Effector memory CD4-positive, alpha-beta T cell (primary cell): ENCODE measurements around the gene ID1.
"Not testable (repeated sequence)": the region's sequence is repeated elsewhere in the genome, so short reads cannot be mapped to it uniquely, and the experiment has no call there.

Source experiments
- DNase-seq, 3 donors: peaks; one replicate each; pipeline ENCODE4 v3.0.0-alpha.2; 2020
- H3K27ac ChIP-seq: 2 replicates; pipeline ENCODE4 v1.7.0; 2013; ENCODE audit warnings: mild to moderate bottlenecking, low read length, moderate library complexity; ENCODE audit not compliant: insufficient read depth, poor library complexity, severe bottlenecking
- H3K27me3 ChIP-seq: replicated peaks from 2 replicates; pipeline ENCODE4 v1.7.0; 2013; ENCODE audit warnings: mild to moderate bottlenecking, low read length; ENCODE audit not compliant: insufficient read depth, control insufficient read depth, poor library complexity, severe bottlenecking
- H3K36me3 ChIP-seq: 2 replicates; pipeline ENCODE4 v1.7.0; 2013; ENCODE audit warnings: mild to moderate bottlenecking, low read length, moderate library complexity; ENCODE audit not compliant: control insufficient read depth, insufficient read depth
- H3K4me1 ChIP-seq: 2 replicates; pipeline ENCODE4 v1.7.0; 2013; ENCODE audit warnings: low read length, mild to moderate bottlenecking; ENCODE audit not compliant: control insufficient read depth, insufficient read depth, poor library complexity, severe bottlenecking
- H3K4me3 ChIP-seq: 2 replicates; pipeline ENCODE4 v1.7.0; 2013; ENCODE audit warnings: low read length, low read depth, mild to moderate bottlenecking; ENCODE audit not compliant: insufficient read depth, poor library complexity, severe bottlenecking
- H3K9me3 ChIP-seq: 2 replicates; pipeline ENCODE4 v1.7.0; 2013; ENCODE audit warnings: mild to moderate bottlenecking, low read length, moderate library complexity; ENCODE audit not compliant: control insufficient read depth

Gene ID1

GRCh38 chr20:31573555-31574321 is 31.4 kb upstream of the ID1 start:
- H3K27ac ChIP-seq = peak overlapping the region; percentile 8

GRCh38 chr20:31574986-31575385 is 30.1 kb upstream of the ID1 start:
- H3K4me1 ChIP-seq = peaks cover 15% of the 10 kb centered on the region
- not testable (repeated sequence) for DNase-seq

More at GRCh38 chr20:31573555-31574321, 31.4 kb upstream of the ID1 start:
- Histone ChIP-seq H3K36me3 (peaks cover 6% of the 10 kb centered on the region), H3K4me3 (peak overlapping the region; percentile 60), H3K27me3 (no peaks in the 10 kb centered on the region), H3K4me1 (peaks cover 15% of the 10 kb centered on the region), H3K9me3 (no peaks in the 10 kb centered on the region)
- DNase-seq = no peak

GRCh38 chr20:31576751-31577150 is 28.3 kb upstream of the ID1 start:
- Histone ChIP-seq H3K9me3 (no peaks in the 10 kb centered on the region), H3K4me3 (no peak overlapping the region), H3K4me1 (peaks cover 15% of the 10 kb centered on the region), H3K27ac (no peak overlapping the region), H3K27me3 (no peaks in the 10 kb centered on the region), H3K36me3 (no peaks in the 10 kb centered on the region)
- DNase-seq = no peak

More at GRCh38 chr20:31574986-31575385, 30.1 kb upstream of the ID1 start:
- not testable (repeated sequence) for H3K27ac ChIP-seq, H3K9me3 ChIP-seq, H3K36me3 ChIP-seq, H3K27me3 ChIP-seq, H3K4me3 ChIP-seq

GRCh38 chr20:31577194-31577593 is 27.9 kb upstream of the ID1 start:
- Histone ChIP-seq H3K4me3 (no peak overlapping the region), H3K9me3 (no peaks in the 10 kb centered on the region), H3K27ac (no peak overlapping the region), H3K36me3 (no peaks in the 10 kb centered on the region), H3K4me1 (peaks cover 14% of the 10 kb centered on the region), H3K27me3 (no peaks in the 10 kb centered on the region)
- DNase-seq = no peak

- no peaks in the 10 kb centered on the region for H3K9me3 ChIP-seq
- H3K27ac ChIP-seq = no peak overlapping the region
- no peak overlapping the region for H3K4me3 ChIP-seq
- H3K27me3 ChIP-seq = no peaks in the 10 kb centered on the region
- no peak for DNase-seq
- H3K36me3 ChIP-seq = no peaks in the 10 kb centered on the region
- peaks cover 3% of the 10 kb centered on the region for H3K4me1 ChIP-seq
Observed at GRCh38 chr20:31578448-31579138, 26.5 kb upstream of the ID1 start.

- Histone ChIP-seq H3K27ac (no peak overlapping the region), H3K9me3 (no peaks in the 10 kb centered on the region), H3K36me3 (no peaks in the 10 kb centered on the region), H3K4me1 (no peaks in the 10 kb centered on the region), H3K4me3 (no peak overlapping the region), H3K27me3 (no peaks in the 10 kb centered on the region)
- no peak for DNase-seq
Observed at GRCh38 chr20:31579245-31579644, 25.8 kb upstream of the ID1 start.

GRCh38 chr20:31579941-31580651 is 25.0 kb upstream of the ID1 start:
- not testable (repeated sequence) for H3K4me3 ChIP-seq, H3K36me3 ChIP-seq, H3K27me3 ChIP-seq, DNase-seq, H3K4me1 ChIP-seq, H3K9me3 ChIP-seq, H3K27ac ChIP-seq

GRCh38 chr20:31580706-31581105 is 24.4 kb upstream of the ID1 start:
- Histone ChIP-seq H3K27ac (no peak overlapping the region), H3K9me3 (no peaks in the 10 kb centered on the region), H3K27me3 (no peaks in the 10 kb centered on the region), H3K36me3 (no peaks in the 10 kb centered on the region), H3K4me3 (no peak overlapping the region), H3K4me1 (no peaks in the 10 kb centered on the region)
- DNase-seq = no peak

- Histone ChIP-seq H3K4me3 (no peak overlapping the region), H3K27me3 (no peaks in the 10 kb centered on the region), H3K27ac (no peak overlapping the region), H3K4me1 (no peaks in the 10 kb centered on the region), H3K9me3 (no peaks in the 10 kb centered on the region), H3K36me3 (no peaks in the 10 kb centered on the region)
- no peak for DNase-seq
Observed at GRCh38 chr20:31581391-31581790, 23.7 kb upstream of the ID1 start.
